HG02678 (cell line): Measurements from ENCODE around the gene HAPLN3.

ENCODE experiments used
- ATAC-seq: cut with Tn5 transposase; IDR thresholded peaks from one replicate; pipeline ENCODE4 v1.9.1; 2021; ENCODE audit warnings: mild to moderate bottlenecking, moderate library complexity; ENCODE audit not compliant: unreplicated experiment

Gene HAPLN3

GRCh38 chr15:88865498-88866099, 29.7 kb downstream of the HAPLN3 start:
- ATAC-seq, result no peak

- ATAC-seq, result no peak
Observed at GRCh38 chr15:88864861-88865497, 30.4 kb downstream of the HAPLN3 start.

GRCh38 chr15:88863412-88863811, 31.9 kb downstream of the HAPLN3 start:
- no peak for ATAC-seq

- no peak for ATAC-seq
Observed at GRCh38 chr15:88860212-88860611, 35.1 kb downstream of the HAPLN3 start.

GRCh38 chr15:88859550-88859949, 35.8 kb downstream of the HAPLN3 start:
- no peak for ATAC-seq

- no peak for ATAC-seq
Observed at GRCh38 chr15:88858934-88859333, 36.4 kb downstream of the HAPLN3 start.

- no peak for ATAC-seq
Observed at GRCh38 chr15:88852476-88852875, 42.9 kb downstream of the HAPLN3 start.

- no peak for ATAC-seq
Observed at GRCh38 chr15:88849376-88850072, 45.8 kb downstream of the HAPLN3 start.

GRCh38 chr15:88848203-88848602, 47.1 kb downstream of the HAPLN3 start:
- no peak for ATAC-seq

- ATAC-seq, result no peak
Observed at GRCh38 chr15:88847144-88847543, 48.2 kb downstream of the HAPLN3 start.

- ATAC-seq, result no peak
Observed at GRCh38 chr15:88845616-88846015, 49.7 kb downstream of the HAPLN3 start.

- no peak for ATAC-seq
Observed at GRCh38 chr15:88844749-88845386, 50.5 kb downstream of the HAPLN3 start.

GRCh38 chr15:88843334-88843733, 52.0 kb downstream of the HAPLN3 start:
- ATAC-seq, result no peak

- ATAC-seq, result no peak
Observed at GRCh38 chr15:88842156-88842555, 53.2 kb downstream of the HAPLN3 start.

GRCh38 chr15:88841236-88841635, 54.1 kb downstream of the HAPLN3 start:
- no peak for ATAC-seq

GRCh38 chr15:88839961-88840360, 55.4 kb downstream of the HAPLN3 start:
- ATAC-seq, result no peak

GRCh38 chr15:88839146-88839545, 56.2 kb downstream of the HAPLN3 start:
- no peak for ATAC-seq

- no peak for ATAC-seq
Observed at GRCh38 chr15:88838667-88839066, 56.7 kb downstream of the HAPLN3 start.

- no peak for ATAC-seq
Observed at GRCh38 chr15:88835646-88836045, 59.7 kb downstream of the HAPLN3 start.

GRCh38 chr15:88835119-88835518, 60.2 kb downstream of the HAPLN3 start:
- ATAC-seq, result no peak

GRCh38 chr15:88834211-88834812, 61.0 kb downstream of the HAPLN3 start:
- no peak for ATAC-seq
